BLaER1 treated with 17β-estradiol and CSF1 and Interleukin-3, amounts not matched to agents 10 nM and 100 nM (cell line): ENCODE results near the gene TMEM237.

ENCODE experiments used
- H3K27ac ChIP-seq, 11 experiments: shearing (Covaris generic); formaldehyde crosslinking; 2 replicates each; pipeline ENCODE4 v1.8.1; 2022
- H3K27me3 ChIP-seq, 11 experiments: shearing (Covaris generic); formaldehyde crosslinking; 2 replicates each; pipeline ENCODE4 v1.8.1; 2022
- H3K36me3 ChIP-seq, 11 experiments: shearing (Covaris generic); formaldehyde crosslinking; 2 replicates each; pipeline ENCODE4 v1.8.1; 2022
- H3K4me1 ChIP-seq, 10 experiments: shearing (Covaris generic); formaldehyde crosslinking; 2 replicates each; pipeline ENCODE4 v1.8.1; 2022
- H3K4me2 ChIP-seq, 11 experiments: shearing (Covaris generic); formaldehyde crosslinking; 2 replicates each; pipeline ENCODE4 v1.8.1; 2022
- H3K4me3 ChIP-seq, 10 experiments: shearing (Covaris generic); formaldehyde crosslinking; 2 replicates each; pipeline ENCODE4 v1.8.1; 2022
- H3K9ac ChIP-seq, 11 experiments: shearing (Covaris generic); formaldehyde crosslinking; 2 replicates each; pipeline ENCODE4 v1.8.1; 2022
- H3K9me3 ChIP-seq, 11 experiments: shearing (Covaris generic); formaldehyde crosslinking; replicated peaks in 1 of 11; 2 replicates each; pipeline ENCODE4 v1.8.1; 2022
- H4K20me1 ChIP-seq, 11 experiments: shearing (Covaris generic); formaldehyde crosslinking; 2 replicates each; pipeline ENCODE4 v1.8.1; 2022
- Cebpa-rat ChIP-seq, 11 experiments: shearing (Covaris generic); IDR thresholded peaks; 2 replicates each; pipeline ENCODE4 v1.8.1; 2022

Gene TMEM237

DNA sequence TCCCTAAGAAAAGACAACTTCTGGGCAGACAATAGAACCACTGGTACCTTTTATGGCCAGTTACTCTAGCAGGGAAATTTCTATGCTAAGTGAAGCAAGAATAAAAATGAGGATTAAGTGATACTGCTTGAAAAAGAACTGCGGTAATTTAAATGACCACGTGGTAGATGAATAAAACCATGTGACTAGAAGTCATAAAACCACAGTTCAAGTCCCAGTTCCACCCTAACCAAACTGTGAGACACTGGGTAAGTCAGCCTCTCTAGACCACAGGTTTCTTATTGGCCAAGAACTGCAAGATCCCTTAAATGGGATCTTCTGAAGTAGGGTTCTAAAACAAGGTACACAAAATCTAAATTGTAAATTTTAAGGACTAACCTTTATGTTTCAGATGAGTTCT, 12.7 kb downstream of the TMEM237 start:
- H3K27me3 ChIP-seq: no peaks in the 10 kb centered on the region
- peaks cover 31 to 100% (median 79%) of the 10 kb centered on the region in 11 experiments for H3K36me3 ChIP-seq
- no peak overlapping the region for H3K9ac ChIP-seq
- H4K20me1 ChIP-seq: no peaks in the 10 kb centered on the region
- H3K4me3 ChIP-seq: no peak overlapping the region
- no peak overlapping the region for H3K27ac ChIP-seq
- no peak overlapping the region for H3K4me2 ChIP-seq
- no peaks in the 10 kb centered on the region for H3K9me3 ChIP-seq
- TF ChIP-seq Cebpa-rat (IDR thresholded peaks at IDR 0.05): no peak
- peaks cover 0 to 4% (median 0%) of the 10 kb centered on the region in 10 experiments; a peak in 2 of 20 replicates for H3K4me1 ChIP-seq

DNA sequence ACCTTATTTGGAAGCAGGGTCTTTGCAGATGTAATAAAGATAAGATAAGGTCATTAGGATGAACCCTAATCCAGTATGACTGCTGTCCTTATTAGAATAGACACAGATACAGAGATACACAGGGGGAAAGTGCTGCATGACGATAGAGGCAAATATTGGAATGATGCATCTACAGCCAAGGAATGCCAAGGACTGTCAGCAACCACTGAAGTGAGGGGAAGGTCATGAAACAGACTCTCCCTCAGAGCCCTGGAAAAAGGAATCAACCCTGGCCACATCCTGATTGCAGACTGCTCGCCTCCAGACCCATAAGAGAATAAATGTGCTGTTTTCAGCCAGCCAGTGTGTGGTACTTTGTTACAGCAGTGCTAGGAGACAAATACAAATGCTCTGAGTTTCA, 14.8 kb downstream of the TMEM237 start:
- Histone ChIP-seq H3K9me3 (no peaks in the 10 kb centered on the region), H3K27me3 (no peaks in the 10 kb centered on the region), H3K9ac (no peak overlapping the region), H3K36me3 (peaks cover 18 to 92% (median 66%) of the 10 kb centered on the region in 11 experiments; a peak in 21 of 22 replicates), H3K4me3 (no peak overlapping the region), H4K20me1 (no peaks in the 10 kb centered on the region), H3K27ac (no peak overlapping the region), H3K4me1 (peaks cover 0 to 4% (median 0%) of the 10 kb centered on the region in 10 experiments; a peak in 2 of 20 replicates), H3K4me2 (no peak overlapping the region)
- TF ChIP-seq Cebpa-rat (IDR thresholded peaks at IDR 0.05): no peak

GRCh38 chr2:201622306-201622970, 20.9 kb downstream of the TMEM237 start:
- no peak for TF ChIP-seq Cebpa-rat (IDR thresholded peaks at IDR 0.05)
- Histone ChIP-seq H3K9ac (no peak overlapping the region), H3K4me1 (peaks cover 0 to 4% (median 0%) of the 10 kb centered on the region in 10 experiments; a peak in 2 of 20 replicates), H3K36me3 (peaks cover 0 to 57% (median 32%) of the 10 kb centered on the region in 11 experiments; a peak in 13 of 22 replicates), H3K4me2 (no peak overlapping the region), H3K4me3 (no peak overlapping the region), H4K20me1 (no peaks in the 10 kb centered on the region), H3K27me3 (no peaks in the 10 kb centered on the region), H3K27ac (no peak overlapping the region), H3K9me3 (peaks cover 0 to 6% (median 0%) of the 10 kb centered on the region in 11 experiments; a peak in 5 of 22 replicates)

GRCh38 chr2:201621293-201621999, 21.9 kb downstream of the TMEM237 start:
- no peaks in the 10 kb centered on the region for H3K27me3 ChIP-seq
- H3K9me3 ChIP-seq: peaks cover 0 to 6% (median 0%) of the 10 kb centered on the region in 11 experiments; a peak in 5 of 22 replicates
- TF ChIP-seq Cebpa-rat (IDR thresholded peaks at IDR 0.05): no peak
- peaks cover 0 to 47% (median 25%) of the 10 kb centered on the region in 11 experiments; a peak in 12 of 22 replicates for H3K36me3 ChIP-seq
- H3K4me2 ChIP-seq: no peak overlapping the region
- no peak overlapping the region for H3K4me3 ChIP-seq
- no peaks in the 10 kb centered on the region for H4K20me1 ChIP-seq
- no peak overlapping the region for H3K9ac ChIP-seq
- peaks cover 0 to 4% (median 0%) of the 10 kb centered on the region in 10 experiments; a peak in 2 of 20 replicates for H3K4me1 ChIP-seq
- no peak overlapping the region for H3K27ac ChIP-seq

- Histone ChIP-seq H3K27ac (no peak overlapping the region), H3K4me1 (no peaks in the 10 kb centered on the region), H3K27me3 (no peaks in the 10 kb centered on the region), H3K36me3 (peaks cover 0 to 26% (median 10%) of the 10 kb centered on the region in 11 experiments; a peak in 8 of 22 replicates), H3K9me3 (peaks cover 0 to 6% (median 0%) of the 10 kb centered on the region in 11 experiments; a peak in 5 of 22 replicates), H4K20me1 (no peaks in the 10 kb centered on the region), H3K4me3 (no peak overlapping the region), H3K9ac (no peak overlapping the region), H3K4me2 (no peak overlapping the region)
- TF ChIP-seq Cebpa-rat (IDR thresholded peaks at IDR 0.05): no peak
Measured at GRCh38 chr2:201618744-201619662, 24.3 kb downstream of the TMEM237 start.

- no peaks in the 10 kb centered on the region for H3K36me3 ChIP-seq
- H3K27ac ChIP-seq: no peak overlapping the region
- no peaks in the 10 kb centered on the region for H3K4me1 ChIP-seq
- peaks cover 0 to 16% (median 4%) of the 10 kb centered on the region in 11 experiments; a peak in 7 of 22 replicates for H3K9me3 ChIP-seq
- H4K20me1 ChIP-seq: no peaks in the 10 kb centered on the region
- no peaks in the 10 kb centered on the region for H3K27me3 ChIP-seq
- no peak overlapping the region for H3K9ac ChIP-seq
- H3K4me2 ChIP-seq: no peak overlapping the region
- no peak overlapping the region for H3K4me3 ChIP-seq
- TF ChIP-seq Cebpa-rat (IDR thresholded peaks at IDR 0.05): no peak
Measured at GRCh38 chr2:201608021-201608420, 35.3 kb downstream of the TMEM237 start.

GRCh38 chr2:201607568-201607967, 35.7 kb downstream of the TMEM237 start:
- H3K27ac ChIP-seq: no peak overlapping the region
- no peaks in the 10 kb centered on the region for H3K4me1 ChIP-seq
- no peak overlapping the region for H3K4me3 ChIP-seq
- peaks cover 0 to 16% (median 4%) of the 10 kb centered on the region in 11 experiments; a peak in 7 of 22 replicates for H3K9me3 ChIP-seq
- H3K36me3 ChIP-seq: no peaks in the 10 kb centered on the region
- no peak for TF ChIP-seq Cebpa-rat (IDR thresholded peaks at IDR 0.05)
- no peaks in the 10 kb centered on the region for H4K20me1 ChIP-seq
- no peak overlapping the region for H3K4me2 ChIP-seq
- H3K27me3 ChIP-seq: no peaks in the 10 kb centered on the region
- H3K9ac ChIP-seq: no peak overlapping the region

- no peaks in the 10 kb centered on the region for H4K20me1 ChIP-seq
- H3K9me3 ChIP-seq: peaks cover 6 to 16% (median 9%) of the 10 kb centered on the region in 11 experiments; a peak in 20 of 22 replicates
- H3K4me1 ChIP-seq: no peaks in the 10 kb centered on the region
- no peak overlapping the region for H3K4me3 ChIP-seq
- no peaks in the 10 kb centered on the region for H3K36me3 ChIP-seq
- H3K4me2 ChIP-seq: no peak overlapping the region
- H3K27me3 ChIP-seq: no peaks in the 10 kb centered on the region
- H3K27ac ChIP-seq: no peak overlapping the region
- H3K9ac ChIP-seq: no peak overlapping the region
- no peak for TF ChIP-seq Cebpa-rat (IDR thresholded peaks at IDR 0.05)
Measured at GRCh38 chr2:201600906-201601305, 42.4 kb downstream of the TMEM237 start.

GRCh38 chr2:201597397-201597796, 45.9 kb downstream of the TMEM237 start:
- H3K4me1 ChIP-seq: no peaks in the 10 kb centered on the region
- H3K4me2 ChIP-seq: no peak overlapping the region
- H3K4me3 ChIP-seq: no peak overlapping the region
- H3K9me3 ChIP-seq: peaks cover 8 to 20% (median 14%) of the 10 kb centered on the region in 11 experiments; a peak in 20 of 22 replicates
- H4K20me1 ChIP-seq: no peaks in the 10 kb centered on the region
- no peak for TF ChIP-seq Cebpa-rat (IDR thresholded peaks at IDR 0.05)
- H3K36me3 ChIP-seq: no peaks in the 10 kb centered on the region
- no peak overlapping the region for H3K27ac ChIP-seq
- H3K9ac ChIP-seq: no peak overlapping the region
- no peaks in the 10 kb centered on the region for H3K27me3 ChIP-seq
